ENCODE results near the gene ACOT9.
"Not testable (repeated sequence)": the region's sequence is repeated elsewhere in the genome, so short reads cannot be mapped to it uniquely, and the experiment has no call there.

ACOT9 gene

DNA sequence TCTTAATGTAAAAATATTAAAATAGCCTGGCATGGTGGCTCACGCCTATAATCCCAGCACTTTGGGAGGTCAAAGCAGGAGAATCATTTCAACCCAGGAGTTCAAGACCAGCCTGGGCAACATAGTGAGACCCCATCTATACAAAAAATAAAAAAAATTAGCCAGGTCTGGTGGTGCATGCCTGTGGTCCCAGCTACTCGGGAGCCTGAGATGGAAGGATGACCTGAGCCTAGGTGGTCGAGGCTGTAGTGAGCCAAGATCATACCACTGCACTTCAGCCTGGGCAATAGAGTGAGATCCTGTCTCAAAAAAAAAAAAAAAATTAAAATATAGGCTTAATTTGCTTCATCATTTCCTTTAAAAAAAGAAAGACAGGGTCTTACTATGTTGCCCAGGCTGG lies 66.6 kb downstream of the ACOT9 start:
- not testable (repeated sequence) for DNase-seq

DNA sequence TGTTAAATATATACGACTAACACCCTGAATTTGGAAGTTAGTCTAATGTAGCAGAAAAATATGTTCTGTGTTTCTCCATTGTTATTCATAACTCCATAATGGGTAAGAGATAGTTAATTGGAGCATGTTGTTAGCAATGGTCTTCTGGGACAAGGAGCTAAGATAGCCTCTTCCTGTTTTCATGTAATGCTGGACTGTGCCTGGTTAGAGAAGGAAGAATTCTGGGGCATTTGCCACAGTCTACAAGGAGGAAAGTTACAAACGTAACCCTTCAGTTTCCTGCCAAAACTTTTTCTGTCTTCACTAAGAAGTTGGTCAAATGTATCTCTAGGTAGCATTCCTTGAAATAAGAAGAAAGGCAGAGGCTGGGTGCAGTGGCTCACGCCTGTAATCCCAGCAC lies 70.0 kb downstream of the ACOT9 start:
- DNase-seq = no peak

DNA sequence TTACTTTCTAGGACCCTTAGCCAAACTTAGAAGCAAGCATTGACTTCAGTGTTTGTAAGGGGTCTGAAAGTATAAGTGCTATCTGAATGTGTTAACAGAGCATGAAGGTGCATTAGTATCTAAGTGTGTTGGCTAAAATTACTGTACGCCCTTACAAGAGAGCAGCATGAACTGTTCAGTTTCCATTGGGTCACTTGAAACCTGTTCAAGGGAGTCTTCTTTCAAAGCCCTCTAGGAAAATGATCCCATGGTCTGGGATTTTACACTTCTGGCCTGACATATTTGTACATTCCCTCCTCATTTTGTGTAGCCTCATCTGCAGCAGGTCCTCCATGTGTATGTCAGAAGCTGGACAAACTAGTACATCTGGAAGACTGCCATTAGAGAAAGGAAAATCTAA lies 72.5 kb downstream of the ACOT9 start:
- no peak for DNase-seq

DNA sequence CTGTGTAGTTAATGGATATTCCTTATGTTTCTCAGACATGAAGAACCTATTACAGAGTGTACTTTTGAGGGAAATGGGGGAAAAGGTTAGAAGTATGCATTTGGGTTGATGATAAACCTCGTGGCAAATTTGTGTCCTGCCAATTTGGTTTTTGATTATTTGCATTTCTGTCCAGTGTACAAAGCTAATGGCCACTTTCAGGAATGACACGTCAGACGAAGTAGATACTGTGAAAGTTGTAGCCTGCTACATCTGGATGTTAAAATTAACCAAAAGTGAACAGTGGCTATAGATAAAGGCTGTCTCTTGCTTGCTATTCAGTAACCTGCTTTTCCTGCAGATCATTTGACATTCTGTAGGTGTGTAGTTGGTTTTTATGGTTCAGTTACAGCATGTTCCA lies 74.7 kb downstream of the ACOT9 start:
- no peak for DNase-seq

DNA sequence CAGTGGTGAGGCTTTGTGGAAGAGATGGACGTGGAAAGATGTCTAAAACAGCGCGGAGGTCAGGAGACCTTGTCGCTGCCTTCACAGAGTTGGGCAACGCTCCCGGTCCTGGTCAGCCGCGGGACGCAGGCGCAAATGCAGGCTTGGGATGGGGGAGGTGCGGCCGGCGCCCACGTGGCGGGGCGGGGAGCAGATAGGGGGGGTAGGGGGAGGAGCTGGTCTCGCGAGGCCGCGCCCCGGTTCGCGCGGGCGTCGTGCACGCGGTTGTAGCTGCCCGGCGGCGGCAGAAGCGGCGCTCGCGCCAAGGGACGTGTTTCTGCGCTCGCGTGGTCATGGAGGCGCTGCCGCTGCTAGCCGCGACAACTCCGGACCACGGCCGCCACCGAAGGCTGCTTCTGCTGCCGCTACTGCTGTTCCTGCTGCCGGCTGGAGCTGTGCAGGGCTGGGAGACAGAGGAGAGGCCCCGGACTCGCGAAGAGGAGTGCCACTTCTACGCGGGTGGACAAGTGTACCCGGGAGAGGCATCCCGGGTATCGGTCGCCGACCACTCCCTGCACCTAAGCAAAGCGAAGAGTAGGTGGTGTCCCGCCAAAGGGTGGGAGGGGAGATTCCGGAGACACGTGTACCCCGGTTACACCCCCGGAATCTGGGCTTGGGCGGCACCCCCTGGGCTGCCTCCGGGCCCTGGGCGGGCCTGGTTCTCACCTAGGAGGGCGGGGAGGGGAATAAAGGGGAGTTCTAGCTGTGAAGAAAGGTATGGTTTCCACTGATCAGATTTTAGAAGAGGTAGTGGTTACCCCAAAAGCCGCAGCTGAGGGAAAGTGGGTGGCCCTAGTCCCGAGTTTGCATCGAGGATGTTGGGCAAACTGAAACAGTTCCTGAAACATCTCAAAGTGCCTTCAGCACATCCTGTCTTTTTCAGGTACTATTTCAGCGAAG lies 75.6 kb downstream of the ACOT9 start, which contains the start of gene PRDX4:
TSS of gene PRDX4 (plus strand) at position 255 of the 939 bp plus-strand sequence. CDS start at position 333, 78 bp downstream.
- peak; percentile 92 for DNase-seq

DNA sequence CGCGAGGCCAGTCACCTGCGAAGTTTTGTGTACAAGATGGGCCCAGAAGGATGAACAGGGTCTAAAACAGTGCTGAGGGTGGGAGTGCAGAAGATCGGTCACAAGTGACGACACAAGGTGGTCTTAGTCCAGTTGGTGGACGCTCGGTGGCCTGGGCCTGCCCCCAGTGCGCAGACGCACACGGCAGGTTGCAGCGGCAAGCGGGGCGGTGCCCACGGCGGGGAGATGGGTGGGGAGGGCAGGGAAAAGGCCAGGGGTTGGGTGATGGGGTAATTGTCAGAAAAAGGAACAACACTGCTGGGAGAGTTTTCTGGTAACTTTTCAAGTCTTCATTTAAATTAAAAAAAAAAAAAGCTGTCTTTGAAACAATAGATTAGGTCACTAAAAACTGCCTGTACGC lies 76.8 kb downstream of the ACOT9 start:
- DNase-seq = no peak

DNA sequence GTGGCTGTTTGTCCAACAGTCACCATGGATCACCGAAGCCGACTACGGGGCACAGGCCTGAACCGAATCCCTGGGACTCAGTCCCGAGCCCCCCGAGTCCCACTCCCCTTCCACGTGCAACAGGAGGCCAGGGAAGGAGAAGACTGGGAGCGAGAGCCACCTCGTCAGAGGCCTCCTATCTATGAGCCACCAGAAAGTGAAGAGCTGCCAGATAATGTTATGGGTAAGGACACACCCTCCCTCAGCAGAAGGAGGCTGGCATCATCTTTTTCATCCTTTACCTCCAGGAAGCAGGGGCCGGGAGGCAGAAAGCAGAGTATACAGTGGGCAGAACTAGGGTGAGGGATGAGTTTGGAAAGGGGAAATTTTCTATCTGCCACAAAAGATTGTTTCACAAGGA lies 78.6 kb downstream of the ACOT9 start:
- DNase-seq = no peak

DNA sequence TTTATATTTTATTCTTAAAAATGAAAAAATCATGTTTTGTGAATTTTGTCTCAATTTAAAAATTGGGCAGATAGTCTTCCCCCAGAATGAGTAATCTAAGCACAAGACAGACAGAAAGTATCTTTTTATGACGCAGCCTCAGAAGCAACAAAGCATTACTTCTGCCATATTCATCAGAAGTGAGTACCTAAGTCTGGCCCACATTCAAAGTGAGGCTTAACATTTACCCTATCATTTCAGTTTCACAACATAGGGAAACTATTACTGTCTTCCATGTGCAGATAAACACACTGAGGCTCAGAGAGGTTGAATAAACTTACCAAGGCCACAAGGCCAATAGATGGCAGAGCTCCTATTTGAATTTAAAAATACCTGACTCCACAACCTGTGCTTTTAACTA lies 80.2 kb downstream of the ACOT9 start:
- no peak for DNase-seq

DNA sequence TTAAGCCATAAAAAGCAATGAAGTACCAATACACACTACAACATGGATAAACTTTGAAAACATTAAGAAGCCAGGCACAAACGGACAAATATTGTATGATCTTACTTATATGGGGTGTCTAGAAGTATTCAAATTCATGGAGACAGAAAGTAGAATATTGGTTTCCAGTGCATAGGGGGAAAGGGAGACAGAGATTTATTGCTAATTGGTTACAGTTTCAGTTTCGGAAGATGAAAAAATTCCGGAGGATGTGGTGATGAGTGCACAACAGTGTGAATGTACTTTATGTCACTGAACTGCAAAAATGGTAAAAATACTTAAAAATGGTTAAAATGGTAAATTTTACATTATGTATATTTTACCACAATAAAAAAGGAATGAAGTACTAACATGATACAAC lies 80.9 kb downstream of the ACOT9 start:
- no peak for DNase-seq

DNA sequence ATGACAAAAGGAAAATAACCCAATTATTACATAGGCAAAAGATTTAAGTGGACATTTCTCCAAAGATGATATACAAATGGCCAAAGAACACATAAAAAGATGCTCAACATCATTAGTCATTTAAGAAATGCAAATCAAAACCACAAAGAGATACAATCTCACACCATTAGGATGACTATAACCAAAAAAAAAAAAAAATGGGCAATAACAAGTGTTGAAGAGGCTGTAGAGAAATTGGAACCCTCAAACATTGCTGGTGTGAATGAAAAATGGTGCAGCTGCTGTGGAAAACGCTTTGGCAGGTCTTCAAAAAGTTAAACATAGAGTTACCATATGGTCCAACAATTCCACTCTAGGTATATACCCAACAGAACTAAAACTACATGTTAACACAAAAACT lies 81.4 kb downstream of the ACOT9 start:
- DNase-seq = no peak

DNA sequence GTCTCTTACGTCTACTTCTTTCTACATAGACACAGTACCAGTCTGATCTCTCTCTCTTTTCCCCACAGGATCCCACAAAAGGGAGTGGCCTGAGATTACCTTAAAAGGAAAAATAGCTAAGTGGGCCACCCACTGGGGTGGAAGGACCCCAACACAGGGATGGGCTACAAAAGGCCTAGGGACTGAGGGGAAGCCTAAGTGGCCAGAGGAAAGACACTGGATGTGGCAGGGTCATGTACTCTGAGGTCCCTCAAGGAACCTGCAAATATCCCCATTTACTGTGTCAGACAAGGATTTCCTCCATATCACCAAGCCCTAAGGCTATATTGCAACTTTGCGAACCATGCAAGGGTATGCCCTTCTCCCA lies 82.3 kb downstream of the ACOT9 start:
- DNase-seq = no peak

DNA sequence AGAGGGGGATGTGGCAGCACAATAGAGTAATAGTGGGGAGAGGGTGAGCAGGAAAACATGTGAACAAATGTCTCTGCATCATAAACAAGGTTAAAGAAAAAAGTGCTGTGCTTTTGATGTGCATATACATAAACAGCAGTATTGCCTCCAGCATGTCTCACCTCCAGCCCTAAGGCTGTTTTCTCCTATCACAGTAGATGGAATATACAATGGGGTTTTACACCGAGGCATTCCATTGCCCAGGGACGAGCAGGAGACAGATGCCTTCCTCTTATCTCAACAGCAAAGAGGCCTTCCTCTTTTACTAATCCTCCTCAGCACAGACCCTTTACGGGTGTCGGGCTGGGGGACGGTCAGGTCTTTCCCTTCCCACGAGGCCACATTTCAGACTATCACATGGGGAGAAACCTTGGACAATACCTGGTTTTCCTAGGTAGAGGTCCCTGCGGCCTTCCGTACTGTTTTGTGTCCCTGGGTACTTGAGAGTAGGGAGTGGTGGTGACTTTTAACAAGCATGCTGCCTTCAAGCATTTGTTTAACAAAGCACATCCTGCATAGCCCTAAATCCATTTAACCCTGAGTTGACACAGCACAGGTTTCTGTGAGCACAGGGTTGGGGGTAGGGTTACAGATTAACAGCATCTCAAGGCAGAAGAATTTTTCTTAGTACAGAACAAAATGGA lies 82.9 kb downstream of the ACOT9 start:
- not testable (repeated sequence) for DNase-seq

DNA sequence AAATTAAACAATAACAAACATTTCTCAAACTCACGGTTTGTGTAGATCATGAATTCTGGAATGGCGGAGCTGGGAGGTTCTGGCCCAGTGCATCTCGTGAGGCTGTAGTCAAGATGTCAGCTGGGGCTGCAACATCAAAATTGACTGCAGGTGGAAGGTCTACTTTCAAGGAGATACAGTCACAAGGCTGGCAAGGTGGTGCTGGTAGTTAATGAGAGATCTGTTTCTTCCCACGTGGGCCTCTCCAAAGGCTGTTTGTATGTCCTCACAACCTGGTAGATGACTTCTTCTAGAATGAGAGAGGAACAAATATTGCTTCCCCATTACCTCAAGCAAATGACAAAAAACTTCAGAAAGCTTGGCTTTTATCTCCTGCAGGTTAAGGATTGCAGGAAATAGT lies 83.7 kb downstream of the ACOT9 start:
- no peak for DNase-seq

DNA sequence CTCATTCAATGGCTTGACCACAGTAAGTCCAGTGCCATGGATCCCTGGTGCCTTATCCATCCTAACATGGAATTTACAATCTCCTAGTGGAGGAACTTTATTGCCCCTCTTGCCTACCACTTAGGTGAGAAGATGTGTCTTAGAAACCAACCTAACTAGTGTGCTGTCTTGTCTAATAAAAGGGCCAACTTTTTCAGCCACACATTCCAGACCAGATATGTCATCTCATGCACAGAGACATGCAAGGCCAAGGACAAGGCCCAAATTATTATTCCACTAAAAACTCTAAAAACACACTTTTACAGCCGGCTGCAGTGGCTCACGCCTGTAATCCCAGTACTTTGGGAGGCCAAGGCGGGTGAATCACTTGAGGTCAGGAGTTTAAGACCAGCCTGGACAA lies 86.4 kb downstream of the ACOT9 start:
- no peak for DNase-seq

DNA sequence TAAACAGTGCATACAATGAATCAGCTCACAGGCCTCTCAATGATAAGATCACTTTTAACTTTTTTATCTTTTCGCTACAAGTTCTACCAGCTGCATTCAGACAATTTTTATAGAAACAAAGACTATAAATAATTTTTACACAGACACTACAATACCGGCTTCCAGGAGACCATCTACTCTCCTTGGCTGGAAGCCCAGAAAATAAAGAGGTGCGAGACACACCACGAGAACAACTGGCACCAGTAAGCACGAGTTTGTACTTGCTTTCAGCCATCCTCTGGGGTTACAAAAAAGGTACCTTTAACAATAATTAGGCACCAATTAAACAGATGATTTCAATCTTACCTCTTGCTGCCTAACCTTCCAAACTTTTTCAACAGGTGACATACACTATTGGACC lies 87.0 kb downstream of the ACOT9 start:
- no peak for DNase-seq

All from right forelimb (tissue), 1 donor.